H54 (cell line): Measurements from ENCODE around the gene BCCIP.

Experiments
- DNase-seq: peaks from one replicate; pipeline ENCODE4 v3.0.0; 2011; ENCODE audit warnings: low spot score, mixed read lengths; ENCODE audit not compliant: insufficient read length
- FAIRE-seq: peaks from 3 replicates; lab custom pipeline; 2011; peaks lifted over from hg19 to GRCh38; lab: Jason Lieb, UNC
- POLR2A ChIP-seq: IDR thresholded peaks from 2 replicates; pipeline ENCODE4 v1.6.1; 2011; ENCODE audit warnings: low read depth, mild to moderate bottlenecking, low read length

The BCCIP gene

GRCh38 chr10:125785791-125786190 is 37.6 kb upstream of the BCCIP start:
- no peak for TF ChIP-seq POLR2A
- FAIRE-seq (no peak), DNase-seq (no peak)

- TF ChIP-seq POLR2A = no peak
- FAIRE-seq = no peak
- DNase-seq = no peak
Observed at GRCh38 chr10:125788156-125789034, 35.0 kb upstream of the BCCIP start.

- FAIRE-seq = no peak
- no peak for TF ChIP-seq POLR2A
Observed at GRCh38 chr10:125792342-125793300, 30.7 kb upstream of the BCCIP start.

DNA sequence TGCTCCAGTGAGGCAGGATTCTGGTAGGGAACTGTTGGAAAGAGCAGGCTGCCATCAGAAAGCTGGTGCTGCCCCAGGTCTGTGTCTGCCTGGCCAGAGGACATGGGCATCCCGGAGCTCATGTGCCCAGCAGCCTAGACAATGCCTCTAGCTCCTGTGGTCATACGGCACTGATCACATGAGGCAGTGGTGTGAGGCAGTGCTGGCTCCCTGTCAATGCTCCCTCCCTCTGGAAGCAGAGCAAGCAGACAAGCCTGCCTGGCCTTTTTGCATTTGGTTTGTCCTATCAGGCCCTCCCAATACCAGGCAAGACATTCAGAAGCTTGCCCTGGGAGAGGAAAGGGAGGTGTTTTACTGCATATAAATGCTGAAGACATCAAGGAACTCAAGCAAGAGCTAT is 28.2 kb upstream of the BCCIP start:
- no peak for FAIRE-seq

More at GRCh38 chr10:125792342-125793300, 30.7 kb upstream of the BCCIP start:
- DNase-seq = no peak

DNA sequence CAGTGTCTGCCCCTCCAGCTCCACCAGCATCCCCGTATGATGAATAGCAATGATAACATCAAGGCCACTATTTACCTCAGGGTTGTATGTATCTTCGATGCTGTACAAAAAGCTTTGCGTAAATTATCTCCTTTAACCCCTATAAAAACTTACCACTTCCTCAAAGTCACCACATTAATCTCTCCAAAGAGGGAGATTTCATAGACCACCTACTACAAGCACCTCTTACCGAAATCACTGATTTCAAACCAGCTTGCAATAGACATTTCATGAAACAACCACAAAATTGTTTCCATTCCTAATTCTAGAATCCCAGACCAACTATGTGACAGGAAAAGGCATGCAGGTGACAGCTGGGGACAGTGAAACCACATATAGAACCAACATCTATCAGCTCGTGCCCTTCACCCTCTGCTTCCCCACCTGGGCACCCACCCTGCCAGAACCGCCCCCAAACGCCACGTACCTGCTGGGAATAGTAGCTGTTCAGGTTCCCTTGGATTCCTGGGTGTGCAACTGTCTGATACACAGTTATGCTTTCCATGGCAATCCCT is 27.6 kb upstream of the BCCIP start:
- FAIRE-seq (no peak), DNase-seq (no peak)
- TF ChIP-seq POLR2A = no peak

More for the DNA sequence above, 28.2 kb upstream of the BCCIP start:
- TF ChIP-seq POLR2A = no peak
- no peak for DNase-seq

- no peak for TF ChIP-seq POLR2A
- FAIRE-seq (no peak), DNase-seq (no peak)
Observed at GRCh38 chr10:125797424-125797823, 25.9 kb upstream of the BCCIP start.

- no peak for TF ChIP-seq POLR2A
- FAIRE-seq (no peak), DNase-seq (no peak)
Observed at GRCh38 chr10:125797994-125798662, 25.2 kb upstream of the BCCIP start.

DNA sequence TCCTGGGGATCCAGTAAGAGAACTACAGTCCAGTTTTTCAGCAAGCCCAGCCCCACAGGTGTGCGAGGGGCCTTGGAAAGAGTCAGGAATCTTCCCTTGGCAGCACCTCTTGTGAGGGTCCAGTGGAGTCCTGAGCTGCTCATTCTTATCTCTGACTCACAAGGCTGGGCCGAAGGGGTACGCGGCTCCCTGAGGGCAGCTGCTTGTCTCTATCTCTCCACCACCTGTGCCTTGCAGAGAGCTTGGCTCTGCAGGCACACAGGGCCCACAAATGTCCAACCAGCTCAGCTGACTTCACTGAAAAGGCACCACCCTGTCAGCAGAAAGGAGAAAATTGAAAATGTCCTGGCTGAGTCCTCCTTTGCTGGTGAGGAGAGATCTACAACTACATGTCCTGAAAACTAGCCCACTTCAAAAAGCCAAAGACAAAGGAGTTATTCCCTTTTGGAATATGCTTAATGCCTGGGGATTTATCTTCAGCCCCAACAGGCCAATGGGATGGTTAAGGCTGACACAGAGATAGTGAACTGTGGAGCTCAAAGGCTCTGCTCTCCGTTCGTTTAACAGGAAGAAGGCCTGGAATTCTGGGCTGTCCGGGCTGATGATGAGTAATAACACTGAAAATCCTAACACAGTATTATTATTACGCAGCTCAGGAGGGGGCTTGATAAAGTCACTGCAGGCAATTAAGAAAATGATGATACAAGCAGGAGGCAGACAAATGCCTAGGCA is 23.7 kb upstream of the BCCIP start:
- DNase-seq (no peak), FAIRE-seq (no peak)
- no peak for TF ChIP-seq POLR2A

DNA sequence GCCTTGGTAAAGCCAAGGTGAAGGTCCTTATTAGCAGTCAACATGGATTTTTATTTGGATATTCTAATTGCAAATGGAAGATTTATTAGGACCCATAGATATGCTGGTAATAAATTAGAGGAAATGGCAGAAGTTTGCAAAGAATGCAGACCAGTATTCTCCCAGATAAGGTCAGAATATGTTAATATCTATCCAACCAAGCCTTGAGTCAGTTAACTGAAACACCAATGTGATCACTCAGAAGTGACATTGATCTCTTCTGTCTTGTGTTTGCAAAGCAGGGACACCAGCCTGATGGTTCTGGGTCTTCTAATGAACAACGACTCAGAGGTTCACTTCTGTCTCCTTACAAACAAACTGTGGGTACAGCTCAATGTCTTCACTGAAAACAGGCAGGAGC is 21.8 kb upstream of the BCCIP start:
- DNase-seq (no peak), FAIRE-seq (no peak)
- TF ChIP-seq POLR2A = no peak

DNA sequence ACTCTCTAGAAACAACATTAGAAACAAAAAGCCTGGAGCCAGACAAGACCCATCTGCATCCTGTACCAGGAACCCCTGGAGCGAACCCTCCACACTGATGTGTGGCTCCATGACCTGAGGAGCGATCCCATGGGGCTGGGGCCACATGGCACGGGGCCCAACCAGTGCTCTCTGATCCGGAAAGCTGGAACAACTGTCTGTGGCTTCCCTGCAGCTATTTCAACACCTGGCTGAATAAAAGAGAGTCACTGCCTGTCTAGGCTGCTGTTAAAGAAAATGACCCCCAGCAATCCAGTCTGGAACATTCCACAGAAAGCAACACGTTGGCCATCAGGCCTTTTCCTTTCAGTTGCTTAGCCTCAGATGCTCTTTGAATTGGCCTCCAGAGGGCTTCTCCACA is 21.2 kb upstream of the BCCIP start:
- TF ChIP-seq POLR2A = no peak
- FAIRE-seq (no peak), DNase-seq (no peak)

DNA sequence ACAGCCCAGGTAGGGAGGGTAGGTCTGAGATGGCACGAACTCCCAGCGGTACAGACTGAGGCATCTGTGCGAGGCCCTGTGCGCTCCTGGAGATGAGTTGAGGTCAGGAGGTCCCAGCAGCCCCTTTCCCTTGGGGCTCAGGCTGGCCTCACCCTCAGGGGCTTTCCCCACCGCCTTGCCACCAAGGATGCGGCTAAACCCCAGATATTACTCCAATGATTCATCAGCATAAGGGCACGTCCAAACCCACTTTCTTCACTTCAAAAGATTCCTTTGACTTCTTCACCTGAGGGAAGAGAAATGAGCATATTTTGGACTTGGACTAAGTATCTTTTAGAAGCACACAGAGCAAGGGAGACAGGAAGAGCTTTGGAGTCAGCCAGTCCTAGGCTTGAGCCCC is 20.6 kb upstream of the BCCIP start:
- no peak for FAIRE-seq
- no peak for DNase-seq
- no peak for TF ChIP-seq POLR2A

DNA sequence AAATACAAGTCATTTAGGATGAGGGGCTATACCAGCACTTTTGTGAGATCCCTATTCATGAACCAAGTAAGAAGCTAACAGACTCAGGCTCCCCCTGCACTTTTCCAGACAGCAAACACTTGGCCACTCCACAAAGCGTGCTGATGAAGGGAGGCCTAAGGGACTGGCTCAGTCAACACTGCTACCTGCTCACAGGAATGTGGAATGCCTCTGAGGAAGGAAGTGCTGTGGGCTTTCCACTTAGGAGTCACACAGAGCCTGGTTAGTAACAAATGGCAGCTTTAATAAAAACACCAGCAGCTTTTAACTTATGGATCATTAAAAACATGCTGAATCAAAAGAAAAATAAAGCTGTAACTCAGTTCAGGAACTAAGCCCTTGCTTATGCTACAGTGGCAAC is 15.3 kb upstream of the BCCIP start:
- no peak for TF ChIP-seq POLR2A
- DNase-seq = no peak
- no peak for FAIRE-seq

GRCh38 chr10:125811251-125811650 is 12.1 kb upstream of the BCCIP start:
- DNase-seq (no peak), FAIRE-seq (no peak)
- no peak for TF ChIP-seq POLR2A
